ENCODE measurements around the gene CELSR3.

Gene CELSR3

GRCh38 chr3:48614044-48614443 lies 48.6 kb downstream of the CELSR3 start:
- Mint-ChIP-seq H3K27ac (peak overlapping the region; percentile 90), H3K36me3 (peaks cover 9% of the 10 kb centered on the region), H3K4me1 (peaks cover 18% of the 10 kb centered on the region), H3K9me3 (peaks cover 7% of the 10 kb centered on the region), H3K4me3 (peak overlapping the region; percentile 11)
- ATAC-seq (peak; percentile 68), DNase-seq (ENCODE audit: low spot score in 2 of 2) (peak in 1 of 2 donors; percentile 60)

- Mint-ChIP-seq H3K27ac (peak overlapping the region; percentile 87), H3K36me3 (peaks cover 25% of the 10 kb centered on the region), H3K4me3 (no peak overlapping the region), H3K4me1 (peaks cover 27% of the 10 kb centered on the region), H3K9me3 (peaks cover 3% of the 10 kb centered on the region)
- DNase-seq (ENCODE audit: low spot score in 2 of 2) (no peak), ATAC-seq (no peak)
These were observed 50.4 kb downstream of the CELSR3 start for GRCh38 chr3:48612309-48612708.

DNA sequence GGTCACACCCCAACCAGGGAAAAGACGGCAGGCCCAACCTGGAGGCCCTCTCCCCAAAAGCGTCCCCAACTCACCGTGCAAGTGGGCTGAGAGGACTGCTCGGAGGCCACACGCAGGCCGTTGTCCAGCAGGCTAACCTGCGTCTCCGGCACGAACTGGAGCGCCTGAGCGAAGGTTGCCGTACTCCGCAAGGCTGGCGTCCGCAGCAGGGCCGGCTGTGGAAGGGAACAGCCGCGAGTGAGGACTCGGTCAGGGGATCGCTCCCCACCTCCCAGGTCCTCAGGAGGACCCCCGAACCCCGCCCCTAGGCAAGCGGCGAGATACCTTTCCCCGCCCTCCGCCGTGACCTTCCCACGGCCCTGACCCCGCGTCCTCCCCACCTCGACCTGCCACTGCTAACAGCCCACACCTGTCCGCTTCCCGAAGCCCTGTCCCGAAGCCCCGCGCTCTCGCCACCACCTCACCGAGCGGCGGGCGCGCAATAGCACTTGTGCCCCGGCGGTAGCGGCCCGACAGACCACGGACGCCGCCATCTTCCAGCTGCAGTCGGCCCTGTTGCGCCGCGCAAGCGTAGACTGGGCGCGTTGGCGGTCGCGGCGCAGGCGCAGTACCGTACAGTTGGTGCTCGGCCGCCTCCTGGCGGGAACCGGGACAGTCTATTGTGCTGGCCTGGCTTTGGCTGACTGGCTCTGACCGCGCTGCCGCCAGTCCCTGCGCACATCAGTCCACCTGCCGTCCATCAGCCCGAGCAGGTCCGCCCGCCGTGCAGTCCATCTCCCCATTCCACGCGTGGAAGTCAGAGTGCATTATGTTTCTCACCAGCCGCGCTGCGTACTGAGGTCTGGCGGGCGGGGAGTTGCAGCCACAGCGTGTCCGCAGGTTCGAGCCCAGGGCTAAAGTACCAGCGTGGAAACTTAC lies 53.3 kb downstream of the CELSR3 start, which contains the start of gene UQCRC1:
Gene UQCRC1 (minus strand): TSS at position 559 of the 918 bp plus-strand sequence. CDS start 26 bp downstream, at position 533.
- H3K36me3 Mint-ChIP-seq = peaks cover 55% of the 10 kb centered on the region
- H3K4me1 Mint-ChIP-seq = peaks cover 25% of the 10 kb centered on the region
- H3K4me3 Mint-ChIP-seq = peak within 1 kb of the TSS; percentile 96
- H3K27ac Mint-ChIP-seq = peak within 1 kb of the TSS; percentile 96
- DNase-seq (ENCODE audit: low spot score in 2 of 2) = peak; percentile 90 to 95
- ATAC-seq = peak; percentile 97
- no peaks in the 10 kb centered on the region for H3K9me3 Mint-ChIP-seq

- Mint-ChIP-seq H3K27ac (no peak overlapping the region), H3K9me3 (no peaks in the 10 kb centered on the region), H3K4me1 (peaks cover 14% of the 10 kb centered on the region), H3K36me3 (peaks cover 73% of the 10 kb centered on the region), H3K4me3 (no peak overlapping the region)
- DNase-seq (ENCODE audit: low spot score in 2 of 2) (no peak), ATAC-seq (no peak)
These were observed 55.2 kb downstream of the CELSR3 start for GRCh38 chr3:48607519-48607918.

GRCh38 chr3:48601622-48601994 lies 61.1 kb downstream of the CELSR3 start:
- no peak for DNase-seq (ENCODE audit: low spot score in 2 of 2)
- no peaks in the 10 kb centered on the region for H3K9me3 Mint-ChIP-seq
- ATAC-seq = no peak
- peaks cover 9% of the 10 kb centered on the region for H3K4me1 Mint-ChIP-seq
- H3K27ac Mint-ChIP-seq = no peak overlapping the region
- peaks cover 87% of the 10 kb centered on the region for H3K36me3 Mint-ChIP-seq
- no peak overlapping the region for H3K4me3 Mint-ChIP-seq

GRCh38 chr3:48600711-48601621 lies 61.7 kb downstream of the CELSR3 start:
- DNase-seq (ENCODE audit: low spot score in 2 of 2) (no peak), ATAC-seq (no peak)
- H3K4me1 Mint-ChIP-seq = peaks cover 15% of the 10 kb centered on the region
- H3K36me3 Mint-ChIP-seq = peaks cover 87% of the 10 kb centered on the region
- no peaks in the 10 kb centered on the region for H3K9me3 Mint-ChIP-seq
- peak overlapping the region; percentile 71 for H3K27ac Mint-ChIP-seq
- H3K4me3 Mint-ChIP-seq = no peak overlapping the region

DNA sequence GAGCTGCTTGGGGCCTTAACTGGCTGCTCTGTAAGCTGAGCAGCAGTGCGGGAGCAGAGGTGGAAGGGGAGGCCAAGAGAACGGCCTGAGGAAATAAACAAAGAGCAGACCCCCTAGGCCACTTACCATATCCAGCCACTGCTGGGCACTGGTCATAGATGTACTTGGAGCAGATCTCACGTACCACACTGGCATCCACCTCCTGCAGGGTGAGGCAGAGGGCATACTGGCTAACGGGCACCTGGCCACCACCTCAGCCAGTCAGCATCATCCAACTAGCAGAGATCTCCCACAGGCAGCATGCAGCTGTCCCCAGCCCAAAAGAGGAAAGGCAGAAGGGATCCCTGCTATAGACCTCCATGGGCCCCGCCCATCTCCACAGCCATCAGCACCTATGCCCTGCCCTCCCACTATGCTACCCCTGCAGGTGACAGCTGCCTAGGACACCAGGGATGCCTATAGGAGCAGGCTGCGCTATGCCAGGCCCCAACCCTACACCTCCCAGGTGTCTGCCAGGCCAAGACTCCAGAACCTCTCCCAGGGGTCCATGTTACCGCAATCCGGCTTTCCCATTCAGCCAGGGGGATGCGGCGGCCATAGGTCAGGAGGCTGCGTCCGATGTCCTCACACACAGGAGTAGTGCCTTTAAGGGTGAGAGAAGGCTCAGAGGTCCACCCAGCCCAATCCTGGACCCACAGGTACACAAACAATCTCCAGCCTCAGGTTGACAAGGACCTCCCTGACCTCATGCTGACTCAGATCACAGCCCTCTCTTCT lies 63.0 kb downstream of the CELSR3 start:
- Mint-ChIP-seq H3K36me3 (peaks cover 78% of the 10 kb centered on the region), H3K4me3 (no peak overlapping the region)
- no peak for ATAC-seq

DNA sequence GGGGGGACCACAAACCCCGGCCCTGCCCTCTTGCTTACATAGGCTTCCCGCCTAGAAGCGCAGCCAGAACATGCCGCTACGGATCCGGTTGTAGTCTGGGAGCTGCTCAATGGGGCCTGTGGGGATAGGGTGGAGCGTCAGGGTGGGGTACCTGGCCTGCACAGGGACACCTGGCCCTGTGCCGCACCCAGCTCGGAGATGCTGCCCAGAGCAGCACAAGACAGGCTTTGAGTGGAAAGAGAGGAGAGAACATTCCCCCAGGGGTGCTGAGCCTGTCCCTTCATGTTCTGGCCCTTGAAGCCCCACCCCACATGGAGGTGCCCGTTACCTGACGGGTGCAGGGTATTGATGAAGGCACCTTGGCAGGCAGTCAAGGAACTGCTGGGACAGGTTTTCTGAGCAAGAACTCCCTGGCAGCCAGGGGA lies 63.6 kb downstream of the CELSR3 start:
- Mint-ChIP-seq H3K36me3 (peaks cover 72% of the 10 kb centered on the region), H3K9me3 (no peaks in the 10 kb centered on the region), H3K27ac (no peak overlapping the region), H3K4me1 (peaks cover 24% of the 10 kb centered on the region), H3K4me3 (no peak overlapping the region)
- DNase-seq (ENCODE audit: low spot score in 2 of 2) (no peak), ATAC-seq (no peak)

More for the DNA sequence above, 63.0 kb downstream of the CELSR3 start:
- Mint-ChIP-seq H3K27ac (no peak overlapping the region), H3K9me3 (no peaks in the 10 kb centered on the region), H3K4me1 (peaks cover 20% of the 10 kb centered on the region)
- no peak for DNase-seq (ENCODE audit: low spot score in 2 of 2)

- DNase-seq (ENCODE audit: low spot score in 2 of 2) = no peak
These were observed 64.2 kb downstream of the CELSR3 start for GRCh38 chr3:48598323-48599076.

DNA sequence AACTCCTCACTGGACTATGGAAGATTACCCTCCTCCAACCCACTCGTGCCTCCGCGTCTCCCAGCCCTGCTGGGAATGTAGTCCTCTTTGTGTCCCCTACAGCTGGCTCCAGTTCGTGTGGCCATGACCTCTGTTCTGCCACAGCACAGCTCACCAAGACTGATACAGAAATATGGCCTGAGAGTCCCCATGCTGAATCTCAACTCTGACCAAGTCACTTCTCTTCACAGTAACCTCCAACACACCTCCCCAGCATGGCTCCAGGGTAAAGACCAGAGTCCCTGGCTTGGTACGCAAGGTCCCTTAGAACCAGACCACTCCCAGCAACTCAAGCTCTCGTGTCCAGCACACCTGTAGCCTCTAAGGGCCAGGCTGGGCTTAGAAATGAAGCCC lies 65.3 kb downstream of the CELSR3 start:
- DNase-seq (ENCODE audit: low spot score in 2 of 2) (no peak), ATAC-seq (no peak)
- Mint-ChIP-seq H3K27ac (peak overlapping the region; percentile 33), H3K9me3 (no peaks in the 10 kb centered on the region), H3K36me3 (peaks cover 55% of the 10 kb centered on the region), H3K4me1 (peaks cover 24% of the 10 kb centered on the region), H3K4me3 (no peak overlapping the region)

More at GRCh38 chr3:48598323-48599076, 64.2 kb downstream of the CELSR3 start:
- H3K36me3 Mint-ChIP-seq = peaks cover 66% of the 10 kb centered on the region
- H3K4me1 Mint-ChIP-seq = peaks cover 24% of the 10 kb centered on the region
- ATAC-seq = no peak
- no peak overlapping the region for H3K27ac Mint-ChIP-seq
- H3K9me3 Mint-ChIP-seq = no peaks in the 10 kb centered on the region
- H3K4me3 Mint-ChIP-seq = no peak overlapping the region

GRCh38 chr3:48596676-48597407 lies 65.8 kb downstream of the CELSR3 start:
- ATAC-seq (no peak), DNase-seq (ENCODE audit: low spot score in 2 of 2) (no peak)
- Mint-ChIP-seq H3K9me3 (no peaks in the 10 kb centered on the region), H3K36me3 (peaks cover 49% of the 10 kb centered on the region), H3K27ac (peak overlapping the region; percentile 33), H3K4me1 (peaks cover 24% of the 10 kb centered on the region), H3K4me3 (no peak overlapping the region)

DNA sequence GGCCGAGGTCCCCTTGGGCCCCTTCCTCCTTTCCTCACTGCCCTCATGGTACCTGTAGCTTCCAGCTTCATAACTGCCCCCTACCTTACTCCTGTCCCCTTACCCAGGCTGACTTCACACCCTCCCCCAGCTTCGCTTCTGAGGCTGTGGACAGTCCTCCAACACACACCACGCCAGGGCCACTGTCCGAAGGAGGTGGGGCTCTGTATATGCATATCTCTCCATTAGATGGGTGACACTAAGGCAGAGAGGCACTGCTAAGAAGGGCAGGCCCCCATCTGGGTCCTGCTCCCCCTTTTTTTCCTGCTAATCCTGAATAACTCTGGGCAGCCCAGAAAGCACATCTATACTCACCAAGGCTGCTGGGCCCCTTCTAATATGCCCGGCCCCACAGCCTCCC lies 66.5 kb downstream of the CELSR3 start:
- Mint-ChIP-seq H3K27ac (peak overlapping the region; percentile 53), H3K9me3 (no peaks in the 10 kb centered on the region)

DNA sequence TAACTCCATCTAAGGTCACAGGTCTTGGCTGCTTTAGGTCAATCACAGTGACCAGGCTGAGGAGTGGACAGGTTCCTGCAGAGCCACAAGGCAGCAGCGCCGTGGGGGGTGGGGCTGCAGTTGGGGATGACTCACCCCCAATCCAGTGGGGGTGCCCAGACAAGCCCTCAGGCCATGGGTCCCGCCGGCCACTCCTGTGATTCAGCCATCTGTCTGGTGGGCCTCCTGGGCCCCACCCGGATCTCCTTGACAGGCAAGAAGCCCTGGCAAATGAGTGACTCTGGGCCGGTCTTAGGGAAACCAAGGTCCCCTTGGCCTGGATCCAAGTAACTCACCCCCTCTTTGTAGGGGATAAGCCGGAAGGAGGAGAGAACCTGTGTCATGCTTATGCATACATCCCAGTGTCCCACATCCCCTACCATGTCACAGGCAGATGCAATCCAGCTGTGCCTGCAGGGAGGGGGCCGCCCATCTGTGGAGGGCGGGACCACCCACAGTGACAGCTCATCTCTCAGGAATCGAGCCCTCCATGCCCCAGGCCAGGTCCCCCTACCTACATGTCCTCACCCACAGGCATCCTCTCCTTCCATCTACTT lies 67.1 kb downstream of the CELSR3 start:
- Mint-ChIP-seq H3K36me3 (peaks cover 37% of the 10 kb centered on the region), H3K4me1 (peaks cover 24% of the 10 kb centered on the region), H3K9me3 (no peaks in the 10 kb centered on the region), H3K27ac (peak overlapping the region; percentile 53), H3K4me3 (peak overlapping the region; percentile 30)
- ATAC-seq (no peak), DNase-seq (ENCODE audit: low spot score in 2 of 2) (no peak)

More for the DNA sequence above, 66.5 kb downstream of the CELSR3 start:
- Mint-ChIP-seq H3K4me3 (no peak overlapping the region), H3K36me3 (peaks cover 42% of the 10 kb centered on the region), H3K4me1 (peaks cover 24% of the 10 kb centered on the region)
- no peak for ATAC-seq
- no peak for DNase-seq (ENCODE audit: low spot score in 2 of 2)

Measured in stimulated activated effector memory CD8-positive, alpha-beta T cell treated with anti-CD3 and anti-CD28 coated beads, Interleukin-12 subunit alpha, Interleukin-12 subunit beta, amount 100 ng/mL, for 72 hours (primary cell).